ENCODE results near the gene SETD7.
A peak's percentile ranks its signal among the peaks of the same experiment; 100 is the strongest.

Gene SETD7

GRCh38 chr4:139534287-139534950 lies 21.6 kb downstream of the SETD7 start:
- H3K4me3 ChIP-seq (ENCODE audit: low read depth, low read length) = no peak overlapping the region
- TF ChIP-seq CTCF (IDR thresholded peaks at IDR 0.05; ENCODE audit: low read depth, low read length) = no peak

- TF ChIP-seq CTCF (IDR thresholded peaks at IDR 0.05; ENCODE audit: low read depth, low read length) = no peak
- H3K4me3 ChIP-seq (ENCODE audit: low read depth, low read length) = no peak overlapping the region
These were observed 22.5 kb downstream of the SETD7 start for GRCh38 chr4:139533511-139533910.

DNA sequence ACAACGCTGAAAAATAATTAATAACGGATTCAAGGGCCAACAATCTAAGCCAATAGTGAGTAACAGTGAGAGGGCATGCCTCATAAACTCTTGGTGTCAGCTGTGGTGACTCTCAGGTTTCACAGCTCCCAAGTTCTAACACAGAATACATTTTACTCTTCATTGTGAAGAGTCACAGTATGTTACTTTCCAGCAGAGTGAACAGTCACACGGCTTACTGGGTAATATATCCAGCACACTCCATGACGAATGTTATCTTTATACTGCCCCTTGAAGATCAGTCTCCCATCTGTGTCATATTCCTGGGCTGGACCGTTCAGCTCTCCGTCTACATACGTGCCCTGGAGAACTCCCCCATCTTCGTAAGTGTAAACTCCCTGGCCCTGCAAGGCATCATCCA lies 23.1 kb downstream of the SETD7 start:
- H3K4me3 ChIP-seq (ENCODE audit: low read depth, low read length) = no peak overlapping the region
- TF ChIP-seq CTCF (IDR thresholded peaks at IDR 0.05; ENCODE audit: low read depth, low read length) = no peak

GRCh38 chr4:139530833-139531427 lies 25.1 kb downstream of the SETD7 start:
- peak; percentile 33 for TF ChIP-seq CTCF (IDR thresholded peaks at IDR 0.05; ENCODE audit: low read depth, low read length)

GRCh38 chr4:139528377-139529005 lies 27.5 kb downstream of the SETD7 start:
- H3K4me3 ChIP-seq (ENCODE audit: low read depth, low read length) = no peak overlapping the region

More at GRCh38 chr4:139530833-139531427, 25.1 kb downstream of the SETD7 start:
- no peak overlapping the region for H3K4me3 ChIP-seq (ENCODE audit: low read depth, low read length)

DNA sequence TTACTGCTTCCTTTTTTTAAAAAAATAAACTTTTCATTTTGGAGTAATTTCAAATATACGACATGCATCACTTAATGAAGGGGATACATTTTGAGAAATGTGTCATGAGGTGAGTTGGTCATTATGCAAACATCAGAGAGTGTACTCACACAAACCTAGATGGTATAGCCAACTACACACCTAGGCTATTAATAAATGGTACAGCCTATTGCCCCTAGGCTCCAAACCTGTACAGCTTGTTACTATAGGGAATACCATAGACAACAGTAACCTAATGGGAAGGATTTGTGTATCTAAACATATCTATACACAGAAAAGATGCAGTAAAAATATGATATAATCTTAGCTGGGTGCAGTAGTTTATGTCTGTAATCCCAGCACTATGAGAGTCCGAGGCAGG lies 29.1 kb downstream of the SETD7 start:
- TF ChIP-seq CTCF (IDR thresholded peaks at IDR 0.05; ENCODE audit: low read depth, low read length) = no peak
- no peak overlapping the region for H3K4me3 ChIP-seq (ENCODE audit: low read depth, low read length)

More at GRCh38 chr4:139528377-139529005, 27.5 kb downstream of the SETD7 start:
- no peak for TF ChIP-seq CTCF (IDR thresholded peaks at IDR 0.05; ENCODE audit: low read depth, low read length)

DNA sequence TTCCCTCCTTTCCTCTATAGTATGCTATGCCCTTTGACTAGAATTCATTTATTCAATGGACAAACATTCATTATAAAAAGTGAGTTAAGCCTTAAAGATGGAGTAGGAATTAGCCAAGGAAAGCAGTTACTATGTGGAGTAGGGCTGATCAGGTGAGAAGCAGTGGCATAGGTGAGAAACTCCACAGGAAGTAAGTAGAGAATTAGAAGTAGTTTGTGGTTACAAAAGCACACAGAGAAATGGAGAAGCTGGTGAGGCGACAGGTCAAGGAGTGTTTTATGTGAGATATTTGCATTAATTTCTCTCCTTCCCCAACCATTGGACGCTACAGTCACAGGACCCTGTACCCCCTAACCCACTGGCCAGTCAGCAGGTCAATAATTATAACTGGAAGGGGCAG lies 30.6 kb downstream of the SETD7 start:
- H3K4me3 ChIP-seq (ENCODE audit: low read depth, low read length) = no peak overlapping the region
- TF ChIP-seq CTCF (IDR thresholded peaks at IDR 0.05; ENCODE audit: low read depth, low read length) = no peak

Measured in WI38 (cell line).